GM21423 (cell line): Measurements from ENCODE around the gene SUCLG2.
"Not testable (repeated sequence)": the region's sequence is repeated elsewhere in the genome, so short reads cannot be mapped to it uniquely, and the experiment has no call there.

Source experiments
- ATAC-seq: cut with Tn5 transposase; IDR thresholded peaks from one replicate; pipeline ENCODE4 v1.9.1; 2021; ENCODE audit warnings: mild to moderate bottlenecking, moderate library complexity; ENCODE audit not compliant: unreplicated experiment

Gene SUCLG2

GRCh38 chr3:67564008-67564407, 90.4 kb downstream of the SUCLG2 start:
- ATAC-seq = no peak

DNA sequence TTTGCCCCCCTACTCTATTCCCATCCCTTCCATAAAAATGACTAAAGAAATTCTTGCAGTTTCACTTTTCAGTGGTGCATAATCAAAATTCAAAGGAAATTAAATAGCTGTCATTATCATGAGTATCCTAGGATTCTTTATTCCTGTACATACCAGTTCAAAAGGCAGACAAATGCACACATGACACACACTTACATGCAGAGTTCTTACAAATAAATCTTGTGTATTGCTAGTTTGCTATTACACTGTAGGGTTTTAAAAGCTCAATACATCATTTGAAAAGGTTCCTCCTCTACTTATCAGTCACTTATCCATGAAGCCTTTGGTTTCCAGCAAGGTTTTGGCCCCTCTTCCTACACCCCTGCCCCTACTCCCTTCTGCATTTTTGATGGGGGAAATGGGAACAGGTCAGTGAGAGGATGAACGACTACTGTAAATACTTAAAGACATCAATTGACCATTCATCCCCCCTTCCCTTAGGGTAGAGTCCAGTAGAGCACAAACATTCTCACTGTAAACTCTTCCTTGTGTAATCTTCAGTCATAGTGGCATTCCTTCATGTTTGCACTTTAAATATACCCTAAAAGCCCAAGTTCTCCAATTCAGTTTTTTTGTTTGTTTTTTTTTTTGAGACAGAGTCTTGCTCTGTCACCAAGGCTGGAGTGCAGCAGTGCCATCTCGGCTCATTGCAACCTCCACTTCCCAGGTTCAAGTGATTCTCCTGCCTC, 92.6 kb downstream of the SUCLG2 start:
- no peak for ATAC-seq

GRCh38 chr3:67561266-67561665, 93.1 kb downstream of the SUCLG2 start:
- ATAC-seq = no peak

DNA sequence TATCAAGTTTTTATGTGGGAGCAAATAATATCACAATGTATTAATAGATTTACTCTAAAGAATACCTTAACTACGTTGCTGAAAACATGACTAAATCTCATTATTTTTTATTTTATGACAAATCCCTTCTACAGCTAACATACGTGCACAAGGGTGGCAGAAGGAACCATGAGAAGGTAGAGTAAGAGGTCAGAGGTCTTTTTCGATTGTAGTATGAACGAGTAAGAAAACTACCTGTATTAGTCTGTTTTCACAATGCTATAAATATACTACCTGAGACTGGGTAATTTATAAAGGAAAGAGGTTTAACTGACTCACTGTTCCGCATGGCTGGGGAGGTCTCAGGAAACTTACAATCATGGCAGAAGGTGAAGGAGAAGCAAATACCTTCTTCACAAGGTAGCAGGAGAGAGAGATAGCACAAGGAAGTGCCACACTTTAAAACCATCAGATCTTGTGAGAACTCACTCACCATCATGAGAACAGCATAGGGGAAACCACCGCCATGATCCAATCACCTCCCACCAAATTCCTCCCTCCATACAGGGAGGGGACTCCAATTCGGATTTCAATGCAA, 95.3 kb downstream of the SUCLG2 start:
- no peak for ATAC-seq

- no peak for ATAC-seq
Observed at GRCh38 chr3:67558426-67558825, 96.0 kb downstream of the SUCLG2 start.

DNA sequence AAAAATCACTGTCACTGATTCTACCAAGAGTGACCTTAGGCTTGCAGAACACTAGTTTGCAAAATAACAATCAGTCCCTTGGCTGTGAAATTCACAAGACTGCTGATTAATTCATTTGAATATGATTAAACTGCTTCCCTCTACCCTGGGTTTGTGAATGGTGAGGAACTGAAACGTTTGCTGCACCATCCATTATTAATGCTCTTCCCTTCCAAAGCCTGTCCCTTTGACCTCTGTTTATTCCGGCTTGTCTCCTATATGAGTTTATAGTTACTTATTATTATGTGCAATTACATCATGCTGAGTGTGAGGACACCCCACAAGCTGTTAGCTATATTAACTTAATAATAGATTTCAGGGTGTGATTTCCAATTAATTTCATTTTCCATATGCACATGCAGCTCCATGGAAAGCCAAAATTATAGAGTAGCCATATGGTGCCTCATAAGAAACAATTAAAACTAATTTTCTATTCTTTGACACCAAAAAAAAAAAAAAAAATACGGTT, 96.5 kb downstream of the SUCLG2 start:
- ATAC-seq = no peak

GRCh38 chr3:67551361-67552016, 102.9 kb downstream of the SUCLG2 start:
- no peak for ATAC-seq

GRCh38 chr3:67550541-67550940, 103.9 kb downstream of the SUCLG2 start:
- ATAC-seq = no peak

GRCh38 chr3:67542502-67543250, 111.7 kb downstream of the SUCLG2 start:
- not testable (repeated sequence) for ATAC-seq

GRCh38 chr3:67540198-67540894, 114.1 kb downstream of the SUCLG2 start:
- ATAC-seq = no peak

DNA sequence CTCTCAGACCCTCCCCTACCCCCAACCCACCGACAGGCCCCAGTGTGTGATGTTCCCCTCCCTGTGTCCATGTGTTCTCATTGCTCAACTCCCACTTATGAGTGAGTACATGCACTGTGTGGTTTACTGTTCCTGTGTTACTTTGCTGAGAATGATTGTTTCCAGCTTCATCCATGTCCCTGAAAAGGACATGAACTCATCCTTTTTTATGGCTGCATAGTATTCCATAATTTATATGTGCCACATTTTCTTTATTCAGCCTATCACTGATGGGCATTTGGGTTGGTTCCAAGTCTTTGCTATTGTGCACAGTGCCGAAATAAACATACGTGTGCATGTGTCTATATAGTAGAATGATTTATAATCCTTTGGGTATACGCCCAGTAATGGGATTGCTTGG, 117.2 kb downstream of the SUCLG2 start:
- ATAC-seq = not testable (repeated sequence)

GRCh38 chr3:67535006-67535405, 119.4 kb downstream of the SUCLG2 start:
- no peak for ATAC-seq

GRCh38 chr3:67534594-67534993, 119.8 kb downstream of the SUCLG2 start:
- ATAC-seq = no peak

- no peak for ATAC-seq
Observed at GRCh38 chr3:67531181-67532101, 123.0 kb downstream of the SUCLG2 start.

DNA sequence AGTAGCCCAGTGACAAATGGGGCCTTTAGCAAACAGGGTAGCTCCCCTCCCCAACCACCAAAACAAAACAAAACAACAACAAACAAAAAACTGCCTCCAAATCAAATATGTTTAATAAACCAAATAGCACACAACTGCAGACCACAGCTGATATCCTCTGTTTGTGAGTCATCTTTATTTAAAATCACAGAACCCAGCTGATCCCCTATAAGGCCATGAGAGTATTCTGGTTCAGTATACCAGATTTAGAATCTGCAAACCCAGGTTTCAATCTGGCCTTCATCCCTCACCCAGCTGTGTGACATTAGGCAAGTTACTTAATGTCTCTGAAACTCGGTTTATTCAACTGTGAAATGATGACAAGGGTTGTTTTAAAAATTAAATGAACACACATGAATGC, 124.5 kb downstream of the SUCLG2 start:
- ATAC-seq = no peak

DNA sequence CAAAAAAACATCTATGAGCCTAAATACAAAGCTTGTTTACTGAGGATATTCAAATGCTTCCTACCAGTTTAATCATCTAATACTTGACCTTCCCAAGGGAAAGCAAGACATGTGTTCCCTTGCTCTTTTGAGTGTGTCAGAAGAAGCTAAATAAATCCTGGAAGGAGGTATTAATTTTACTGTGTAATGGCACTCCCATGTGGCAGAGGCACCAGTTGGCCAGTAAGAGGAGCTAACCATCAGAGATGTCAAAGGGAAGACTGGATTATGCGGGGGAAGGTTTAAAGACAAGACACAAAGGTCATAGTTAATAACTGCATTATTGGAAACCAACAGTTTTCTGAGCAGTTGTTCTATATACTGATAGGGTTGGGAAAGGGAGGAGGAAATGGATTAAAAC, 125.1 kb downstream of the SUCLG2 start:
- ATAC-seq = no peak

DNA sequence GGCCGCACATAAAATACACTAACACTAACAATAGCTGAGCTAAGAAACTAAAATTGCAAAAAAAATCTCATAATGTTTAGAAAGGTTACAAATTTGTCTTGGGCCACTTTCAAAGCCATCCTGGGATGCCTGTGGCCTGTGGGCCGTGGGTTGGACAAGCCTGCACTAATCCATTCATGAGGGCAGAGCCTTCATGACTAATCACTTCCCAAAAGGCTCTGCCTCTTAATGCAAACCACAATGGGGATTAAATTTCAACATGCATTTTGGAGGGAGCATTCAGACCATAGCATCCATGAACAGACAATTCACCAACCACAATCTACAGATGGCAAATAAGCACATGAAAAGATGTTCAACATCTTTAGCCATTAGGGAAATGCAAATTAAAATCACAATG, 128.2 kb downstream of the SUCLG2 start:
- ATAC-seq = no peak

GRCh38 chr3:67524046-67524445, 130.4 kb downstream of the SUCLG2 start:
- no peak for ATAC-seq

DNA sequence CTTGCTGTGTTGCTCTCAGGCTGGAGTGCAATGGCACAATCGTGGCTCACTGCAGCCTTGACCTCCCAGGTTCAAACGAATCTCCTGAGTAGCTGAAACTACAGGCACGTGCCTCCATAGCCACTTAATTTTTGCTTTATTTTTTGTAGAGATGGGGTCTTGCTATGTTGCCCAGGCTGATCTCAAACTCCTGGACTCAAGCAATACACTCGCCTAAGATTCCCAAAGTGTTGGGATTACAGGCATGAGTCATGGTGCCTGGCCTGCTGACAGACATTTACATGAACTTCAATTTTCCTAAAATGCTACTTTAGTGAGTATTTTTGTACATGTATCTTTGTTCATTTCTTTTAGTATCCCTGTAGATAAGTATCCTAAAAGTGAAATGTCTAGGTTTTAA, 132.3 kb downstream of the SUCLG2 start:
- no peak for ATAC-seq
